ENCODE results near the gene AGPAT4.

AGPAT4 gene

DNA sequence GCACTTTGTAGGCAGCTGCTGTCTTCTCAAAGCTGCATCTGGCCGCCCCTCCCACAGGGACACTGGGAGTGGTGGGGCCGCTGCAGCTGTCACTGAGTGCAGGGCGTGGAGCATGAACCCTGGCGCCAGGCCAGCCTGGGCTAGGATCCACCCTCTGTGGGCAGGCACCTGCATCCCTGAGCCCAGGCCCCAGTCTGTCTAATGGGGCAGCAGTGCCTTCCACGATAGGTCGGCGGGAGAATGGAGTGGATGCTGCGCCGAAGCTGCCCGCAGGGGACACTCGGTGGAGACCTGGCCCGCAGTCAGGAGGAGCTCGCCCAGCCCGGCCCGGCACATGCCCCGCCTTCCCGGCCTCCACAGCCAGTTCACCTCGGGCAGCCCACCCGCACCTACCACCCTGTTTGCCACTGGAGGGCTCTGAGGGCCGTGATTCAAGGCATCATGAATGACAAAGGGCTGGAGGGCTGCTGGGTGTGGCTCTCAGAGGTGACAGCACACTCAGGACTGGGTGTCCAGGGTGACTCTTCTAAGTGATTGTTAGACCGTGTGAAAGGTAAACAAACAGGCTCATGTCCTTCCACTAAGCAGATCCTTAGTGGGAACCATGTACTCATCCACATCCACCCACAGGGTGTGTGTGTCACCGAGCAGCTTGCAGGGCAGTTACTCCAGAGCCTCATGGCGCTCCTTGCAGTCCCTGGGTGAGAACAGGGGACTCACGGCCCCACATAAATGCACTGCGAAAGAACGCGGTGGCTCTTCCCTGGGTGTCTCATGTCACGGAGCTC lies 133.9 kb downstream of the AGPAT4 start:
- DNase-seq: no peak
- H3K27ac ChIP-seq: no peak overlapping the region
- H3K9me3 ChIP-seq (ENCODE audit: severe bottlenecking): no peaks in the 10 kb centered on the region
- H3K27me3 ChIP-seq (ENCODE audit: insufficient read depth, low read depth, severe bottlenecking): no peaks in the 10 kb centered on the region
- TF ChIP-seq, protein P1, sequence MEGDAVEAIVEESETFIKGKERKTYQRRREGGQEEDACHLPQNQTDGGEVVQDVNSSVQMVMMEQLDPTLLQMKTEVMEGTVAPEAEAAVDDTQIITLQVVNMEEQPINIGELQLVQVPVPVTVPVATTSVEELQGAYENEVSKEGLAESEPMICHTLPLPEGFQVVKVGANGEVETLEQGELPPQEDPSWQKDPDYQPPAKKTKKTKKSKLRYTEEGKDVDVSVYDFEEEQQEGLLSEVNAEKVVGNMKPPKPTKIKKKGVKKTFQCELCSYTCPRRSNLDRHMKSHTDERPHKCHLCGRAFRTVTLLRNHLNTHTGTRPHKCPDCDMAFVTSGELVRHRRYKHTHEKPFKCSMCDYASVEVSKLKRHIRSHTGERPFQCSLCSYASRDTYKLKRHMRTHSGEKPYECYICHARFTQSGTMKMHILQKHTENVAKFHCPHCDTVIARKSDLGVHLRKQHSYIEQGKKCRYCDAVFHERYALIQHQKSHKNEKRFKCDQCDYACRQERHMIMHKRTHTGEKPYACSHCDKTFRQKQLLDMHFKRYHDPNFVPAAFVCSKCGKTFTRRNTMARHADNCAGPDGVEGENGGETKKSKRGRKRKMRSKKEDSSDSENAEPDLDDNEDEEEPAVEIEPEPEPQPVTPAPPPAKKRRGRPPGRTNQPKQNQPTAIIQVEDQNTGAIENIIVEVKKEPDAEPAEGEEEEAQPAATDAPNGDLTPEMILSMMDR (IDR thresholded peaks at IDR 0.05; ENCODE audit: low read depth, low read length): no peak
- no peak overlapping the region for H3K4me3 ChIP-seq (ENCODE audit: low read depth, low read length)
- peaks cover 5% of the 10 kb centered on the region; the same call in 1 of the 2 replicates for H3K36me3 ChIP-seq

DNA sequence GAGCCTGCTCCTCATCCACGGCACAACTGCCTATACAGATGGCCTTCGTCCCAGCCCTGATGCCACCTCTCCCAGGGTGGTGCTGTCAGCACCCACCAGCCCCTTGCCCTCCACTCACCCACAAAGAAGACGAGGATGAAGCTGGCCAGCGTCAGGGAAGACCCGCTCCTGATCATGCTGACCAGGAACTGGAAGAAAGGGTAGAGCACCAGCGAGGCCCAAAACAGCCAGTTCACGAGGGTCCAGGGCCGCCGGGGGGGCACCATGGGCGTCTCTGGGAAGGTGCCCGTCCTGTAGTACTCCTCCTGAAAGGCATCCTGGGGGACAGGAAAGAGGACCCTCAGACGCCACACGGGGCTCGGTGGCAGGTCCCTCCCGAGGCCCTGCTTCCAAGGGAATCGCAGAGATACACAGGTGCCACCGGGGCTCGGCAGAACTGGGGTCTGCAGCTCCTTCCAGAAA lies 134.5 kb downstream of the AGPAT4 start:
- no peak overlapping the region for H3K4me3 ChIP-seq (ENCODE audit: low read depth, low read length)
- TF ChIP-seq, protein P1 (IDR thresholded peaks at IDR 0.05; ENCODE audit: low read depth, low read length): no peak
- DNase-seq: no peak

DNA sequence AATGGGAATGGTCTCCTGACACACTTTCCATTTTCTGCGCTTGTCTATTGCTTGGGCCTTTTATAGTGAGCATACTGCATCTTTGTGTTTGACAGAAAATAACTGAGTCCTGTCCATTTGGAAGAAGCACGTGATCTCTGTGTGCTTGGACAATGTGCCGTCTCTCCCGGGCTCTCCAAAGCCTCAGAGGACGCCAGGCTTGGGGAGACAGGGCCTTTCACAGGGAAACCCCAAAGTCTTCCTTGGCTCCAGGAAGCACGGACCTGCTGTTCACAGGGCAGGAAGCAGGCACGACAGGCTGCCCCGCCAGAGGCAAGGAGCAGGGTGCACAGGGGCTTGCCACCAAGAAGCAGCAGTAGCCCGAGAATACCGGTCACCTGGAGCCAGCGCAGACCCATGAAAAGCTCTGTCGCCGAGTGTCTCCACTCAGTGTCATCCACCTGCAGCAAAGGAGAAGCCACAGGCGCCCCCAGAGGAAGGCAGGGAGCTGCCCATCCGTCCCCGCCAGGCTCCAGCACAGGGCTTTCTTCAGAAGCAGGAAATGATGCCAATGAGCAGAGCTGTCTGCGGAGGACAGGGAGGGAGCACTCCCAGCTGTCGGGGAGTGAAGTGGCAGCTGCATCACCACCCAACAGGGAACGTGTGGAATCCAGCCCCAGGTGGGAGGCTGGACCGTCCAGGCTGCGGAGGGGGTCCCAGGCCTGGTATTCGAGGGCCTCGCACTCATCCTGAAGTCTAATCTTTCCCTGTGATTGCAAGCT lies 135.1 kb downstream of the AGPAT4 start:
- Histone ChIP-seq H3K27me3 (ENCODE audit: insufficient read depth, low read depth, severe bottlenecking) (no peaks in the 10 kb centered on the region), H3K4me3 (ENCODE audit: low read depth, low read length) (no peak overlapping the region), H3K27ac (no peak overlapping the region), H3K9me3 (ENCODE audit: severe bottlenecking) (no peaks in the 10 kb centered on the region), H3K36me3 (peaks cover 5% of the 10 kb centered on the region; the same call in 1 of the 2 replicates)
- DNase-seq: no peak
- TF ChIP-seq, protein P1 (IDR thresholded peaks at IDR 0.05; ENCODE audit: low read depth, low read length): no peak

More for the DNA sequence above, 134.5 kb downstream of the AGPAT4 start:
- H3K36me3 ChIP-seq: peaks cover 5% of the 10 kb centered on the region; the same call in 1 of the 2 replicates
- H3K27me3 ChIP-seq (ENCODE audit: insufficient read depth, low read depth, severe bottlenecking): no peaks in the 10 kb centered on the region
- no peak overlapping the region for H3K27ac ChIP-seq
- H3K9me3 ChIP-seq (ENCODE audit: severe bottlenecking): no peaks in the 10 kb centered on the region

DNA sequence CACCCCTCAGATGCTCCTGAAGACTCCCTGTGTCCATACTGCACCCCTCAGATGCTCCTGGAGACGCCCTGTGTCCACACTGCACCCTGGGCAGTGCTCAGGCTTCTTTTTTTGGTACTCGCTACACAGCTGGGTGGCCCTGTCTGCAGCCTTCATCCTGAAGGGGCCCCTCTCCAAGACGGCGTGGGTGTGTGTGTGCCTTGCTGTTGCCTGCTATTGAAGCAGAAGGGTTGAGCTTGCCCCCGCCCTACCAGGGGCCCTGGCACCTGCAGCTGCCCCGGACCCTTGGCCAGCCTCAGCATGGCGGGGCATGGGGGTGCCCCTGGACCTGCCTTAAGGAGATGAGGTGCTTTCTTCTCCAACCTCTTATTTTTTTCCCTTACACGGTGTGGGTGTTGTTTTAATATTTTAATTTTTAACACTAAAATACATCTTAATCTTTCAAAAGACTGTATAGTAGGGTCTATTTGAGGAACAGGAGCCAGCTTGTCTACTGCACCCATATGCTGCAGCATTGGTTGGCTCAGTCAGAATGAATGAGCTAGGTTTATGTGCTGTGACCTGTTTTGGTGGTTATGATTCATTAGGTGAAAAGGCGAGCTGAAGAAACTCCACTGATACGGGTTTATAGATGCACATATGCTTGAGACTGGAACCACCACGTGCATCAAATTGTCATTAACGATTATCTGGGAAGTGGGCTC lies 135.9 kb downstream of the AGPAT4 start:
- Histone ChIP-seq H3K36me3 (peaks cover 5% of the 10 kb centered on the region; the same call in 1 of the 2 replicates), H3K27ac (no peak overlapping the region)
- no peak for DNase-seq

DNA sequence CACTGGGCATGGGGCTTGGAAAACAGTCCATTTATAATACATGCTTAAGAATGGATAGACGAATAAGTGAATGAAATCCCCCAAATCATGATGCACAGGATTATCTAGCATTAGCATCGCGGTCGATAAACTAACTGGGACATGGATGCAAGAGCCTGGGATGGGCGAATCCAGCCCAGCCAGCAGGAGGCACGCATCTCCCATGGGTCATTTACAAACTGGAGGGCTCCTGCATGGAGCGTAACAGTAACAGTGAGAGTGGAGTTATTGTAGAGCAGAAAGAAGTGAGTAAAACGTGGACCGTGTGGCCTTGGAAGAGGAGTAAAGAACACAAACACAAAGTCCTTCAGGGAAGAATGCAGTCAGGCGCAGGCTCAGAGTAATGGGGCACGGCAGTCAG lies 136.5 kb downstream of the AGPAT4 start:
- Histone ChIP-seq H3K27ac (no peak overlapping the region), H3K36me3 (peaks cover 3% of the 10 kb centered on the region; the same call in 1 of the 2 replicates), H3K4me3 (ENCODE audit: low read depth, low read length) (no peak overlapping the region), H3K9me3 (ENCODE audit: severe bottlenecking) (no peaks in the 10 kb centered on the region), H3K27me3 (ENCODE audit: insufficient read depth, low read depth, severe bottlenecking) (no peaks in the 10 kb centered on the region)
- TF ChIP-seq, protein P1 (IDR thresholded peaks at IDR 0.05; ENCODE audit: low read depth, low read length): no peak
- DNase-seq: no peak

More for the DNA sequence above, 135.9 kb downstream of the AGPAT4 start:
- Histone ChIP-seq H3K27me3 (ENCODE audit: insufficient read depth, low read depth, severe bottlenecking) (no peaks in the 10 kb centered on the region), H3K9me3 (ENCODE audit: severe bottlenecking) (no peaks in the 10 kb centered on the region), H3K4me3 (ENCODE audit: low read depth, low read length) (no peak overlapping the region)
- TF ChIP-seq, protein P1 (IDR thresholded peaks at IDR 0.05; ENCODE audit: low read depth, low read length): no peak

Measured in WERI-Rb-1 (cell line).